WTC11 (cell line): ENCODE measurements around the gene SLC2A4. TPM values are rescaled to one million over a fixed set of nuclear protein-coding genes. Genes with fewer than 3 reads are reported as not detected.

Source experiments
- ATAC-seq: fragments of 200-7000 bp; cut with Tn5 transposase; 2 replicates; pipeline ENCODE4 v1.10.0; 2021; ENCODE audit warnings: mild to moderate bottlenecking, moderate library complexity
- CTCF ChIA-PET: fragments of 300-600 bp; sonication (Branson Sonifier 250); formaldehyde crosslinking; loops from one replicate; lab custom pipeline; 2021; ENCODE audit warnings: antibody characterized with exemption; lab: Charles Lee
- POLR2A ChIA-PET: fragments of 350-600 bp; sonication (Branson Sonifier 250); formaldehyde crosslinking; loops from one replicate; lab custom pipeline; 2021; ENCODE audit warnings: antibody characterized with exemption; lab: Charles Lee
- DNase-seq: peaks from one replicate; pipeline ENCODE4 v3.0.0; 2021; ENCODE audit warnings: low spot score
- H3K27ac Mint-ChIP-seq: 2 replicates; pipeline ENCODE4 v1.8.0; 2021; ENCODE audit warnings: mixed read lengths
- H3K27me3 Mint-ChIP-seq: 2 replicates; pipeline ENCODE4 v1.8.0; 2021; ENCODE audit warnings: low read depth, mild to moderate bottlenecking, moderate library complexity, mixed read lengths
- H3K36me3 Mint-ChIP-seq: 2 replicates; pipeline ENCODE4 v1.8.0; 2021; ENCODE audit warnings: mixed read lengths
- H3K4me1 Mint-ChIP-seq: 2 replicates; pipeline ENCODE4 v1.8.0; 2022; ENCODE audit warnings: mixed read lengths
- H3K4me3 Mint-ChIP-seq: 2 replicates; pipeline ENCODE4 v1.8.0; 2021; ENCODE audit warnings: mild to moderate bottlenecking, moderate library complexity, mixed read lengths
- H3K9me3 Mint-ChIP-seq: 2 replicates; pipeline ENCODE4 v1.8.0; 2021; ENCODE audit warnings: mixed read lengths
- ATF6 ChIP-seq: sonication (generic); formaldehyde crosslinking; IDR thresholded peaks from 2 replicates; pipeline ENCODE4 v1.8.1; 2023; ENCODE audit warnings: mild to moderate bottlenecking, missing genetic modification reagents
- CTCF ChIP-seq: fragments of 200-600 bp; IDR thresholded peaks from 2 replicates; pipeline ENCODE4 v1.8.0; 2022; ENCODE audit warnings: antibody characterized with exemption
- E2F1 ChIP-seq: sonication (generic); formaldehyde crosslinking; IDR thresholded peaks from 2 replicates; pipeline ENCODE4 v1.8.0; 2022; ENCODE audit warnings: mild to moderate bottlenecking, missing genetic modification reagents
- ETV6 ChIP-seq: sonication (generic); formaldehyde crosslinking; IDR thresholded peaks from 2 replicates; pipeline ENCODE4 v1.8.1; 2022; ENCODE audit warnings: mild to moderate bottlenecking, missing genetic modification reagents
- HMGXB4 ChIP-seq: sonication (generic); formaldehyde crosslinking; IDR thresholded peaks from 2 replicates; pipeline ENCODE4 v1.8.1; 2023; ENCODE audit warnings: mild to moderate bottlenecking, moderate library complexity, missing genetic modification reagents
- MAX ChIP-seq: sonication (generic); formaldehyde crosslinking; IDR thresholded peaks from 2 replicates; pipeline ENCODE4 v1.8.0; 2022; ENCODE audit warnings: mild to moderate bottlenecking, missing genetic modification reagents
- NFATC4 ChIP-seq: fragments of 250-450 bp; sonication (Bioruptor Pico); IDR thresholded peaks from 2 replicates; pipeline ENCODE4 v1.9.0; 2021; ENCODE audit warnings: mild to moderate bottlenecking
- PRRX2 ChIP-seq: fragments of 250-450 bp; sonication (Bioruptor Pico); IDR thresholded peaks from 2 replicates; pipeline ENCODE4 v1.8.0; 2021; ENCODE audit warnings: mild to moderate bottlenecking
- ZMAT4 ChIP-seq: fragments of 250-450 bp; sonication (Bioruptor Pico); IDR thresholded peaks from 2 replicates; pipeline ENCODE4 v1.9.0; 2021; ENCODE audit warnings: mild to moderate bottlenecking
- ZNF532 ChIP-seq: fragments of 250-450 bp; sonication (Bioruptor Pico); IDR thresholded peaks from 2 replicates; pipeline ENCODE4 v1.9.0; 2021; ENCODE audit warnings: mild to moderate bottlenecking, borderline replicate concordance
- total RNA-seq: library from RNA; stranded (reverse); gene quantifications from 3 replicates; pipeline ENCODE4 v1.2.3, GENCODE V29; 2021

The SLC2A4 gene
- total RNA-seq, 1 experiment from 2014 or later, result 6.4 TPM

- no peaks in the 10 kb centered on the region for H3K4me1 Mint-ChIP-seq
- no peak for TF ChIP-seq ZNF532
- no peak for TF ChIP-seq ETV6 (CRISPR knock-in tag)
- no peak for TF ChIP-seq ATF6 (CRISPR knock-in tag)
- TF ChIP-seq E2F1 (CRISPR knock-in tag), result no peak
- ATAC-seq, result no peak
- no peaks in the 10 kb centered on the region for H3K9me3 Mint-ChIP-seq
- no peak overlapping the region for H3K27ac Mint-ChIP-seq
- H3K36me3 Mint-ChIP-seq, result peaks cover 51% of the 10 kb centered on the region
- CTCF ChIA-PET, result no interaction called here
- POLR2A ChIA-PET, result no interaction called here
- no peak overlapping the region for H3K4me3 Mint-ChIP-seq
- no peaks in the 10 kb centered on the region for H3K27me3 Mint-ChIP-seq
- DNase-seq, result no peak
Observed at GRCh38 chr17:7322520-7323194, 41.1 kb downstream of the SLC2A4 start.

GRCh38 chr17:7323731-7324437, 42.4 kb downstream of the SLC2A4 start:
- CTCF ChIA-PET, result interaction anchor here (0.8 to 1.7 kb wide), 3 partner anchors 12 to 236 kb away, joined by 3 to 12 read pairs (median 5); partner anchors contain the start of gene ACAP1
- Mint-ChIP-seq H3K4me3 (no peak overlapping the region), H3K27me3 (no peaks in the 10 kb centered on the region), H3K9me3 (no peaks in the 10 kb centered on the region), H3K4me1 (peaks cover 11% of the 10 kb centered on the region), H3K27ac (no peak overlapping the region), H3K36me3 (peaks cover 44% of the 10 kb centered on the region)
- ATAC-seq (peak; percentile 85), DNase-seq (peak; percentile 92)
- POLR2A ChIA-PET, result interaction anchor here (0.6 to 1.4 kb wide), 2 partner anchors 20 to 327 kb away, joined by 3 read pairs; no protein-coding TSS in a partner anchor
- TF ChIP-seq HMGXB4 (CRISPR knock-in tag), result no peak
- no peak for TF ChIP-seq ZMAT4 (CRISPR knock-in tag)
- 0 out of 2 replicates have a peak, but pooled peaks have one; percentile 33 for TF ChIP-seq PRRX2 (CRISPR knock-in tag)
- peak; percentile 98 for TF ChIP-seq CTCF
- 0 out of 2 replicates have a peak, but pooled peaks have one; percentile 19 for TF ChIP-seq MAX (CRISPR knock-in tag)
- no peak for TF ChIP-seq NFATC4 (CRISPR knock-in tag)
